ENCODE data around the gene GPM6B.

Gene GPM6B, protein sequence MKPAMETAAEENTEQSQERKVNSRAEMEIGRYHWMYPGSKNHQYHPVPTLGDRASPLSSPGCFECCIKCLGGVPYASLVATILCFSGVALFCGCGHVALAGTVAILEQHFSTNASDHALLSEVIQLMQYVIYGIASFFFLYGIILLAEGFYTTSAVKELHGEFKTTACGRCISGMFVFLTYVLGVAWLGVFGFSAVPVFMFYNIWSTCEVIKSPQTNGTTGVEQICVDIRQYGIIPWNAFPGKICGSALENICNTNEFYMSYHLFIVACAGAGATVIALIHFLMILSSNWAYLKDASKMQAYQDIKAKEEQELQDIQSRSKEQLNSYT

DNA sequence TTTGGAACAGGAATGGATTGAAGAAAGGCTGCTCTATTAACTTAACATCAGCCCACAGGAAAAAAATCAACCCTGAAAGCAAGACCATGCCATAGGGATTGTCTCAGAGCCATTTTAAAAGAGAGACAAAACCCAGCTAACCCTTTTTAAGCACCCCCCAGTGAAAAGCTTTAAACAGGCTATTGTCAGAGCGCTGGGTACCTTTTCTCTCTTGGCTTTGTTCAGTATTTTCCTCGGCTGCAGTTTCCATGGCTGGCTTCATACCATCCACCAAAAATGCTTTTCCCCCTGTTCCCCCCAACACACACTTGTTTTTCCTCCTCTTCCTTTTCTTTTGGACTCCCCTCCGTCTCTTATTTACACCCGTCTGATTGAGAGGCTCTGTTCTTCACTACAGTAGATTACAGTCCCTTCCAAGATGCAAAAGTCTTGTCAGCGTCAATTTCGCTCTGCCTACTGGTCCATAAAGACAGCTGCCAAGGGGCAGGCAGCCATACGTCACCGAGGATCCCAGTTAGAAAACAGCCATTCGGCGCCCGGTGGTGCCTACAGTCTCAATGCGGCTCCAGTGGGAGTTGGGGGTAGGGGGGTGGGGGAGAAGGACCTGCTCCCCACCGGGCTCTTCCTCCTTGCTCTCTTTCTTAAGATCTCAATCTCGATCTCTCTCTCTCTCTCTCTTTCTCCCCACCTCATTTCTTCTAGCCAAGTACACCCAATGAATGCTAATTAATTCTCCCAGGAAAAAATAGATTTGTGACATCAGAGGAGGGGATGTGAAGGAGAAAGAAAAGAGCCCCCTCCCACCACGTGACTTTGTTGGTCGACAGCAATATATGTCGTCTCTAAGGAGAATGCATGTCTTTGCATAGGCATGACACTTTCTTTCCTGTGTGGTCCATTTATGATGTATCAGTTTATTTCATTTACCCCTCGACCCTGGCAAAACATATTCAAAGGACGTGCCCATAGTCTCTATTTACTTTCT is at the start of gene GPM6B:
TSS of gene GPM6B (minus strand) at position 451 of the 985 bp plus-strand sequence. CDS start at position 262, 189 bp downstream.
- peak; percentile 70 for DNase-seq (ENCODE audit: low spot score)

DNA sequence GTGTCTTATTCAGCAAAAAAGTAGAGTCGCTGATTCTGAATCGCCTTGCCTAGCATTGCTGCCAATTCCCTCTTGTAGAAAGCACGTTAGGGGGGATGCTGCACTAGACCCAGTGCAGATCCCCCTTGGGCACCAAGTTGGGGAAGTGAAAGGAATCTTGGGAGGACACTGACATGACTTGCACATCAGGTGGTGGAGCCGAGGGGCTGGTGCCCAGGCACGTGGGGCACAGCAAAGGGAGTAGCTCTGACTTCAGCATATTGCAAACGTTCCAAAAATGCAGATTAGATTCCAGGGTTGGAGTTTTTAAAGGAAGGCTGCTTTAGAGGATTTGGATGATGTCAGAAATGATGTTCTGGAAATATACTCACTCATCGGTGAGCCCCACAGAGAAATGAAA is 47.4 kb upstream of the GPM6B start:
- DNase-seq (ENCODE audit: low spot score) = no peak

DNA sequence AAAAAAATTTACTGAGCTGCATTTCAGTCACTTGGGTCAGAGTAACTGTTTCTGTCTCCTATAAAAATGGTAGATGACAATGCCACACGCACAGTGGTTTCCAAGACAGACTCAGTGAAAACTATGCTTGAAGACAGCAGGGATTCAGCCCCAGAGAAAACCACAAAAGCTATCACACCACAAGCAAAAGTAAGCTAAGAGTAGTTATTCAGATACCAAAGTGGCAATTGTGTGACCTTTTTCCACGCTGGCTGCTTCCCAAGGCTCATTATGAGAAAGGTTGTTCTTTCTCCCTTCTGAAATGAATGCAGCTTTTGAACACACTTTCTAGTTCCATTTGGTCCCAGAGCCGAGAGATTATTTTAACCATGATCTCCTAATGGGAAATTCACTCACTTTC is 46.4 kb upstream of the GPM6B start:
- DNase-seq (ENCODE audit: low spot score) = no peak

DNA sequence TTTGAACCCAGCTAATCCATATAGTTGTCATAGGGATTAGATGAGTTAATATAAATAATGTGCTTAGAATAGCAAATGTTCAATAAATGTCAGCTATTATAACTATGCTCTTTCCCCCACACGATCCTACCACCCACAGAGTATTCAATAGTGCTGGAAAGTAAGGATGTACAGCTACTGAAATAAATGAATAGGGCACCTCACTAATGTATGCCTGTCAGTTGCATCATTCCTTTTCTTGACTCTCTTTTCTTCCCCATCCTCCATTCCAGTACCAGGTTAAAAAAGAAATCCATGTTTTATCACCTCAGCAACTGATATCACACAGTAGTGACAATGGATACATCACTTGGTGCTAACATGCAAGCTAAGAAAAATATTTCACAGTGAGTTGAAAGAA is 42.8 kb upstream of the GPM6B start:
- no peak for DNase-seq (ENCODE audit: low spot score)

DNA sequence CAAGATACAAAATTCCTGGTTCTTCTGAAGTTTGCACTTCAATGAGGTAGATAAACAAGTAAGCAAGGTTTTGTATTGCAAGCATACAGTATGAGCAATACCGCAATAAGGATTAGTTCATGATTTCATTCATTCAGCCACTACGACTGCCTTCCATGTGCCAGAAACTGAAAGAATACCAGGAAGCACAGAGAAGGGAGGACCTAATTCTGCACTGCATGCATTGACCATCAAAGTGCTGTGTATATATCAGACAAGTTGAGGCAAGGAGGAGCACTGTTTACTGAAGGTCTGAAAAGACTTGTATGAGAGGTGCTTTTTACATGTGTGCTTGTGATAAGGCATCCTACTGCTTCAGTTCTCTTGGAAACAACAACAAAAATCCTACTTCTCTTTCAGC is 40.9 kb upstream of the GPM6B start:
- no peak for DNase-seq (ENCODE audit: low spot score)

DNA sequence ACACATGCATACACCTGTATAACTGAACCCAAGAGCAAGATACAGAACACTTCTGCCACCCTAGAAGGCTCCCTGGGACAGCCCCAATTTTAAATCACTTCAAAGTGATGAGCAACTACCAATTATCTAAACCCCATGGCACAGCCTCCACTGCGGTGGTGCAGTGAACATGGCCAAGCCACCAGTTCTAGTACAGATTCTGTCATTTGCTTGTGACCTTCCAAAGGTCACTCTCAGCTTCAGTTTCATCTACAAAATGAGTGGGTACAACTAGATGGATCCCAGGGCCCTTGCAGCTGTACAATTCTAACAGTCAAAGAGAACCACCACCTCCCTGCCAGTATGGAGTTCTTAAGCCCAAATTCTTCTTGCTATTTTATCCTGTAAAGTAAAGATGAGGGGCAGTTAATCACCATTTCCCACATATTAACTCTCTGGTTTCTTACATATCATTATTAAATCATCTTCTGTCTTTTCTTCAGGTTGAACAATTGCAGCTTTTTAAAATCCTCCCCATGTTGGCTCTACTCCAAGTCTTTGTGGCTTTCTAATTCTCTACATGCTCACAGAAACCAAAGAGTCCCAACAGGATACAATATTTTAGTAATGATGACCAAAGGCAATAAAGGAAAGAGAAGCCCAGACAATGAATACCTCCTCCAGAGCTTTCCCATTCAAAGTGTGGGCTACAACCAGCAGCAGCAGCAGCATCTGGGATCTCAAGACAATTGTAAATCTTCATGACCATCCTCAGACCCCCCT is 39.0 kb upstream of the GPM6B start:
- DNase-seq (ENCODE audit: low spot score) = no peak

DNA sequence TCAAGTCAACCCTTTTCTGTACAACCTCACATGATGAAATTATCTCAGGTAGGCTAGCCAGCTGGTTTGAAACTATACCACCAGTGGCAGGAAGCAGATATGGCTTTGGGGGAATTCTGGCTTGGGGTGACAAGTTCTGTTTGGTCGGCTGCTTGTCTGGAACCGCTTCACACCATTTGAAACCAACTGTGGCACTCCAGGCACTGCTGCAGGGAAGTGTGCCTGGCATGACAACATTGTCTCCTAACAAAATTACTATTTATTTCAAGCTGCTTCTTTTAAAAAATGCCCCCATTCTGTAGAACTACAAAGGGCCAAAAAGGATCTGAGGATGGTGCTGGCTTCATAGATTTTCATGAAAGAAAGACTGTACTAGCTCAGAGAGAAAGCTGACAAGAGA is 37.1 kb upstream of the GPM6B start:
- DNase-seq (ENCODE audit: low spot score) = no peak

DNA sequence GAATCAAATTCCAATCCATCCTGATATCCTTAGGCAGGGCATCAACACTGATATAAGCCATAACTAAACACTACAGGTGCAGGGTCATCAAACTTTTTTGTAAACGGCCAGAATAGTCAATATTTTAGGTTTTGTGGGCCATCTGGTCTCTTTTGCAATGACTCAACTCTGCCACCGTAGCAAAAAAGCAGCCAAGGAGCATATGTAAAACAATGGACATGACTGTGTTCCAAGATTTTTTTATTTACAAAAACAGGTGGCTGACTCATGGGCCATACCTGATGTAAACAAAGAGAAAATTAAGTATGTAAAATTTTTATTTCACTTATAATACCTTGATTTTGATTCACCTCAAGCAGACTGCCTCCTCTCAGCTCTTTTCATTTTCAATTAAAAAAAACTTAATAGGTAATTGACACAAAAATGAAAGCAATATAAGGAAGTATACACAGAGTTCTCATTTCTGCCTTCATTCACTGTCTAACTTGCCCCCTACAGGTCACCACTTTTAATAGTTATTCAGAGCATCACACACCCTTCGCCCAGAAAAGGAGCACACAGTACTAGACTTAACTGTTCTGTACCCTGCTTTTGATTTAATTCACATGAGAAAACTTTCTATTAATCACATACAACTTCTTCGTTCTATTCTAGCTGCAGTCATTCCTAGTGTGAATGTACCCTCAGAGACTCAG is 35.3 kb upstream of the GPM6B start:
- no peak for DNase-seq (ENCODE audit: low spot score)

DNA sequence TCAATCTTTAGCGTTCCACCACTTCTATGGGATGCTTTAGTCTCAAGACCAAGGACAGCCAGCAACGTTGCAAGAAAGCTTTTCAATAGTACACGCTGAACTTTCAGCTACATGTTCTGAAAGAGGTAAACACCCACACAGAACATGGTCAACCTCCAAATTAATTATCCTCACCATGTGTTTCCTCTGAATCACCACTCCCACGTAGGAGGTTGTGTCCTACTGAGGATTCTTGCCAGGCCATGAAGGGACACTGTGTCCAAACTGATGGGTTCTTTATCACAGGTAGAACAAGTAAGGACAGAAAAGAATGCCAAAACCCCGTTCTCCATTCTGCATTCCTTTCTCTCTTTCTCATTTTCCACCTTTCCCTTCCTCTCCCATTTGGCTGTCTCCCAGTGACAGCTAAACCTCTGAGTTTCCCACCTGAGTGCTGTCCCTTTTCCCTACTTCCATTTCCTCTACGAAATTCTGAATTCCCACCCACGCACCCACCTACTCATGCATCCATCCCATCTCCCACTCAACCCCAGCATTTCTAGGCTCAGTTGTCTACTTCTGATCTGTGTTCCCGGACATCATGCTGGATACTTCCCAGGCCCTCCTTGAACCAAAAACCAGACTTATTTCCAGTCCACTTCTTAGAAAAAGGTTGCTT is 29.0 kb upstream of the GPM6B start:
- no peak for DNase-seq (ENCODE audit: low spot score)

DNA sequence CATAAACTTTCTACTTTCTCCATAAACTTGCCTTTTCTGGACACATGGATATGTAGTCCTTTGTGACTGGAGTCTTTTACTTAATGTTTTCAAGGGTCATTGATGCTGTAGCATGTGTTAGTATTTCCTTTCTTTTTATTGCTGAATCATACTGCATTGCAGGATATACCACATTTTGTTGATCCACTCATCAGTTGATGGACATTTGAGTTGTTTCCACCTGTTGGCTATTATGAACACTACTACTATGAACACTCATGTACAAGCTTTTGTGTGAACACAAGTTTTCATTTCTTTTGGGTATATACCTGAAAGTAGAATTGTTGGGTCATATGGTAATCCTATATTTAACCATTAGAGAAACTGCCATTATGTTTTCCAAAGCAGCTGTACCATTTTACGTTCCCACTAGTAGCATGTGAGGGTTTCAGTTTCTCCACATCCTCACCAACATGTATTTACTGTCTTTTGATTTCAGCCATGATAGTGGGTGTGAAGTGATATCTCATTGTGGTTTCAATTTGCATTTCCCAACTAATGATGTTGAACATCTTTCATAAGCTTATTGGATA is 26.3 kb upstream of the GPM6B start:
- no peak for DNase-seq (ENCODE audit: low spot score)

DNA sequence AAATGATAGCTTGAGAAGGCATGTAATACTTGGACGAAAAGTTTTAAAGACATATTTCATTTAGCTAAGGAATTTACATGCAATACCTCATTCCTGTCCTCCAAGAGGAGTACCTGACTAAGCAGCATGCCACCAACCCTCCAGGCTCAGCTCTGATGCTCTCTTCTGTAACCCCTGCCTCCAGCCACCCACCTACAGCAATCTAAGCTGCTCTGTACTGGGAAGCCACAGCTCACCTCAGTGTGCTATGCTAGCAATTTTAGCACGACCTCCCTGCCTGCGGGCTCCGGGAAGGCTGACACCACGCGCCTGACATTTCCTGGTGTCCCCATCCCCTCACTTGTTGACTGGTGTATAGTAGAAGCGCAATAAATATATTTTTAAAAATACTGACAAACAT is 23.2 kb upstream of the GPM6B start:
- no peak for DNase-seq (ENCODE audit: low spot score)

DNA sequence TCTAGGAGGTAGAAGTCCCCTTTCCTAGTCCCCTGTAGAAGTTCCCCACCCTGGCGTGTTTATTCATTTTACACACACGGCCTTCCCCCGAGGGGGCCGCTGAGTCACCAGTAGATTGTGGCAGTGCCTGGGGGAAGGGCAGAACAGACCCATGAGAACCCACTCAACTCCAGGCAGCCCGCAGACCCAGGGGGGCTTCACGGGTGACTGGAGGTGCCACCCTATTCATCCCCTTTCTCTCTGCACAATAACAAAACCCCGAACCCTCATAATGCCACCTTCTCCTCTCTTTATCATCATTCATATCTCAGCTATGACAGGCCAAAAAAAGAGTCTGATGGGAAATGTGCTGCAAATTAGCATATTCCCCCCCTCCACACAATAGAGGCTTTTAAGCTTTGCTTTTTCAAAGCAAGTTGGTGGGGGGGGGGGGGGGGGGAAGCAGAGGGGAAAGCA is 20.4 kb upstream of the GPM6B start:
- peak; percentile 74 for DNase-seq (ENCODE audit: low spot score)

DNA sequence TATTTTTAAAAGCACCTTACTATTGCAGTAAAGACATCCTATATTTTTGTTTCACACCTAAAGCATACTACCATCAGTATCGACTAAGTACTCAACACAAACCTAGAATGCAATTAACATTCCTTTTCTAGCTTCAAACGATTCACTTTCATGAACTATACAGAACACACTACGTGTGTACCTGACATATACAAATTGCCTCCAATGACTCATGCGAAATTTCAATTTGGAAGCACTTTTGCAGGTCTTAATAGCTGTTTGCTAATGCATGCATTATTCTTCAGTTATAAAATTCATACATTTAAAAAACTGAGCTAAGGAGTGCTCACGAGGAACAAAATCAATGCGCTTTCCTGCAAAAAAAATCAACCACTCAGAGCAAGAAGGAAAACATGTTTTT is 19.7 kb upstream of the GPM6B start:
- no peak for DNase-seq (ENCODE audit: low spot score)

DNA sequence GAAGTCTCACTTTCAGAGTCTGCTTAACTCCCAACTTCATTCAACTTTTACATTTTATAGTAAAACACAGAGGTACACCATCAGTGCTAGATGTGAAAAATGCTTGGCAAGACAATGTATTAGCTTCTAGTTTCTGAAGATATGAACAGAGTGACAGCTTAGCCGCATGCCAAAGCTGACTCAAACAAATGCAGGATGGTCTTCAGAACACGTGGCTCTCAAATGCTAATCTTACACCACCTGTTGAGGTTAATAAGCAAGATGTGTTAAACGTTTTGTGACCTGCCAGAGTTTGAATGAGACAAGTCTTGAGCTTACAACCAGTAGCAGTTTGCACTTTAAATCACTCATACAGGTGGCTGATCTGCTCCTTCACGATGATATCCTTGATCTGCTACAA is 18.9 kb upstream of the GPM6B start:
- DNase-seq (ENCODE audit: low spot score) = no peak

DNA sequence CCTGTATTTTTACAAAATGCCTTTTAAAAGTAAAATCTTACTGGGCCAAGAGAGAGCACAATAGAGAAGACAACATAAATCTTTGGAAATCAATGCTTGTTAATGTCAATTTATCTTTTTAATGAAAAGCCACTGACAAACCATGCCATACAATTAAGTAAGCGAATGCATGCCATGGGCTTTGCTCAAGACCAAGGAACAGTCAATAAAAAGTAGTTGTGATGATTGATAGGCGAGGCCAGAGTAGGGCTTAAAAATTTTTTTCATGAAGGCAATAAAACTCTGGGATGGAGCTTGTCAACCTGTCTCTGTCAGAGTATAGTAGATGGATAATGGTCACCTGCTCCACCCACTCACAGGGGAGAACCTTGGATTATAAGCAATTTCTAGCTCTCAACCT is 17.5 kb upstream of the GPM6B start:
- DNase-seq (ENCODE audit: low spot score) = no peak

DNA sequence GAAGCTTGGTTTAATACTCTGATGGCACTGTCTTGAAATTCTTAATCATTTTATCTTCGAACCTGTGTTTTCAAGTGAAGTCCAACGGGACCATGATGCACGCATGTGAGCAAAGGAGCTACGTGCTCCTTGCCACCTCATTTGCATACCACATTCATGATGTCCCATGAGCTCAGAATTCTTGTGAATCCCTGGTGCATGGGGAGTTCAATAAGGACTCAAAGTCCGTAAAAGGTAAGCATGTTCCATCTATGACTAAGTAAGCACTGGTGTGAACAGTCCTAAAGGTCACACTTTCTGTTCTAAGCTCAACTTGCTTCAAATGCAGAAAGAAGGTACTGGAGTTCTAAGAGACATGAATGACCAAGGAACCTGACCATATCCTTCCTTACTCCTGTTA is 13.1 kb upstream of the GPM6B start:
- DNase-seq (ENCODE audit: low spot score) = no peak

DNA sequence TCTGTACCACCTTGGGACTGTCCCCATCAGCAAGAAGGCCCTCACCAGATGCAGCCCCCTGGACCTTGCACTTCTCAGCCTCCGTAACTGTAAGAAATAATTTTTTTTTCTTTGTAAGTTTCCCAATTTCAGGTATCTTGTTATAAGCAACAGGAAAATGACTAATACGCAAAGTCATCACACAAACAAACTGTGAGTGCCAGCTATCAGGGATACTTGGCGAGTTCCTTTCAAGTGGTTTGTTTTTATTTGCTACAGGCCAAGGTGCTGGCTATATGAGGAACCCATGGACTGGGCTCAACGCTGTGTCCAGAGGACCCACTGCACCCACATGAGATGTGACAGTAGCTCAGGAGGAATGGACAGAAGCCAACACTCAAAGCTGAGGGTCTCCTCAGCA is 11.5 kb upstream of the GPM6B start:
- no peak for DNase-seq (ENCODE audit: low spot score)

DNA sequence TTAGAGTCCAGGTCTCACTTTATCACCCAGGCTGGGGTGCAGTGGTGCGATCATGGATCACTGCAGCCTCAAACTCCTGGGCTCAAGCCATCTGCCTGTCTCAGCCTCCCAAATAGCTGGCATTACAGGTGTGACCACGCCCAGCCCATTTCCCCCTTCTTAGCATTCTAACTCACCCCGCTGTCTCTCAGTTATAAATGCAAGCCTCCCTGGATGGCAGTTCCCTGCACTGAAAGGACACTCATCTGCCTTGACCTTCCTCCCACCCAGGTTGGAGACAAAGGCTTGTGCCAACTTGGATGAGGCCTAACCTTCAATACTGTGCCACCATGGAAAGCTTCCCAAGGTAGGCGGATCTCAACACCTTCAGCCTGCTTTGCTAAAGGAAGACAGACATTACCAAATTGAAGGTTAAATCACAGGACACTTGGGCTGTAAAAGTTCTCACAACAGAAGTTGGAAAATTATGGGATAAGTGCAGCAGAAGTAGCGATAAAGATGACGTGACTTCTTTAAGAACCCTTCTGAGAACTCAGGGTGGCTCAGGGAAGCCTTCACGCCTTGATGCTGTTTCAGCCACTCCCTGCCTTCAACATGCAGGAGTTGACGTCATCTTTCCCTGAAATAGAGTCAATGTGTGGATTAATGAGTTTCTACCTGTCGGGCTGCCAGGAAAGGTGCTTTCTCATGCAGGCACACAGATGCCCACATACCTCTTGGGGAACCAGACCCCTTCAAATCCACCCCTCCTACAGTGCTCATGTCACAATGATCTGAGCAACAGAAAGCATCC is 10.6 kb upstream of the GPM6B start:
- DNase-seq (ENCODE audit: low spot score) = no peak

DNA sequence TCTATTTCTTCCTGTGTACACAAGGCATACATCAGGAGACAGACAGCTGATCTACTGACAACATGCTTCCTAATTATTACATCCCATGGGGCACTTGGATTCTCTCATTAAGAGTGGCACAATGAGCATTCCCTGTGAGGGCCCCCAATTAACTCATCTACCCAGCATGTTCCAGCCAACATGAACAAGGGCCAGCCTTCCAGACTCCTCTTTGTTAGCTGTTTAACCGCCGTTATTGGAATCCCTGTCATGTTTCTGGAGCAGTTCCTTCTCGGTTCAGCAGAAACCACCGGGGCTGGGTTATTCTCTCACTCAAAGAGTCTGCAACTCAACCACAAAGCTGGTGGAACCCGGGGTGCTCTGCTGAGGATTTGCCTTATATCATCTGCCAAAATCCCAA is 9.9 kb upstream of the GPM6B start:
- DNase-seq (ENCODE audit: low spot score) = no peak

DNA sequence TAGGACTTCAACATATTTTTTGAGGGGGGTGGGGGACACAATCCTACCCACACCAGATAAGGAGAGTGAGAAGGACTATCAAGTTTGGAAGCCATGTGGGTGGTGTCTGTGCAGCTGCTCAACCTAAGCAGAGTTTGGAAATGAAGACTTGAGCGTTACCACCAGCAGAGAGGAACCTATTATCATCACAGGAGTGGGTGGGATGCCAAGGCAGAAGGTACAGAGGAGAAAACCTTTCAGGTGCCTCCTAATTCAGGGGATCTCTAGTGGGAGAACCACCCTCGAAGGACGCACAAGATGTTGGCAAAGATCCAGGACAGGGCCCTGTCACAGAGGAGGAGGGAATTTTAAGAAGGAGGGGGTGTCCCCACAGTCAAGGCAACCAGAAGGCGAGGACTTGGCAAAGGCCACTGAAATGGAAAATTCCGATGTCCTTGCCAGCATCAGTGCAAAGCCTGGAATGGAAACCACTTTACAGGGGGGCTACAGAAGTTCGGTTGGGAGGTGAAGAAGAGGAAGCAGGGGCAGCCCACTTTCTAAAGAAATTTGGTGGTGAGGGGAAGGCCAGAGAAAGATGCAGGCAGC is 8.4 kb upstream of the GPM6B start:
- no peak for DNase-seq (ENCODE audit: low spot score)
